Stimulated activated CD8-positive, alpha-beta memory T cell treated with anti-CD3 and anti-CD28 coated beads, Interleukin-15, amount 100 ng/mL, for 24 hours (primary cell): ENCODE measurements around the gene MTUS2.

Experiments
- DNase-seq: peaks from one replicate; pipeline ENCODE4 v3.0.0-alpha.2; 2020; ENCODE audit warnings: low read depth

Gene MTUS2

GRCh38 chr13:29402166-29402636, 582.1 kb downstream of the MTUS2 start:
- no peak for DNase-seq

GRCh38 chr13:29405401-29405800, 585.3 kb downstream of the MTUS2 start:
- DNase-seq, result no peak

GRCh38 chr13:29411481-29411880, 591.3 kb downstream of the MTUS2 start:
- no peak for DNase-seq

- no peak for DNase-seq
These were observed 597.9 kb downstream of the MTUS2 start for GRCh38 chr13:29418026-29418425.

- DNase-seq, result no peak
These were observed 601.0 kb downstream of the MTUS2 start for GRCh38 chr13:29421118-29421517.

- no peak for DNase-seq
These were observed 601.9 kb downstream of the MTUS2 start for GRCh38 chr13:29422015-29422414.

- no peak for DNase-seq
These were observed 602.9 kb downstream of the MTUS2 start for GRCh38 chr13:29423050-29423449.

GRCh38 chr13:29427937-29428309, 607.8 kb downstream of the MTUS2 start:
- DNase-seq, result no peak

GRCh38 chr13:29428310-29429181, 608.4 kb downstream of the MTUS2 start:
- no peak for DNase-seq

- DNase-seq, result no peak
These were observed 609.3 kb downstream of the MTUS2 start for GRCh38 chr13:29429286-29429900.

GRCh38 chr13:29434217-29434945, 614.2 kb downstream of the MTUS2 start:
- DNase-seq, result no peak

GRCh38 chr13:29435125-29435911, 615.2 kb downstream of the MTUS2 start:
- no peak for DNase-seq

- DNase-seq, result no peak
These were observed 616.2 kb downstream of the MTUS2 start for GRCh38 chr13:29436291-29436690.

GRCh38 chr13:29436721-29437280, 616.7 kb downstream of the MTUS2 start:
- DNase-seq, result no peak

GRCh38 chr13:29438769-29439168, 618.6 kb downstream of the MTUS2 start:
- no peak for DNase-seq

GRCh38 chr13:29439601-29440388, 619.7 kb downstream of the MTUS2 start:
- no peak for DNase-seq

GRCh38 chr13:29441306-29441705, 621.2 kb downstream of the MTUS2 start:
- DNase-seq, result no peak

- DNase-seq, result no peak
These were observed 625.9 kb downstream of the MTUS2 start for GRCh38 chr13:29446016-29446415.

- no peak for DNase-seq
These were observed 628.0 kb downstream of the MTUS2 start for GRCh38 chr13:29448174-29448573.

- DNase-seq, result no peak
These were observed 629.6 kb downstream of the MTUS2 start for GRCh38 chr13:29449726-29450125.

GRCh38 chr13:29451976-29452375, 631.8 kb downstream of the MTUS2 start:
- DNase-seq, result no peak
